GM10266 (cell line): ENCODE data around the gene OR5B17.

Source experiments
- DNase-seq: peaks from one replicate; pipeline ENCODE4 v3.0.0; 2012; ENCODE audit errors: extremely low spot score
- CTCF ChIP-seq: IDR thresholded peaks from 2 replicates; pipeline ENCODE4 v1.5.1; 2012; ENCODE audit warnings: mild to moderate bottlenecking, low read depth; ENCODE audit not compliant: control insufficient read depth, insufficient read depth; ENCODE audit errors: missing control alignments

OR5B17 gene

GRCh38 chr11:58354727-58355126, 4.1 kb downstream of the OR5B17 start:
- no peak for DNase-seq
- TF ChIP-seq CTCF, result no peak

GRCh38 chr11:58345204-58345603, 13.7 kb downstream of the OR5B17 start:
- no peak for DNase-seq
- no peak for TF ChIP-seq CTCF

GRCh38 chr11:58334708-58335107, 24.2 kb downstream of the OR5B17 start:
- DNase-seq, result no peak
- TF ChIP-seq CTCF, result no peak

- DNase-seq, result no peak
- no peak for TF ChIP-seq CTCF
Measured at GRCh38 chr11:58330861-58331260, 28.0 kb downstream of the OR5B17 start.

GRCh38 chr11:58318532-58318931, 40.3 kb downstream of the OR5B17 start:
- TF ChIP-seq CTCF, result no peak
- DNase-seq, result no peak

- TF ChIP-seq CTCF, result no peak
- no peak for DNase-seq
Measured at GRCh38 chr11:58316142-58316541, 42.7 kb downstream of the OR5B17 start.
